ENCODE results near the gene SCAMP4. TPM values are rescaled to one million over a fixed set of nuclear protein-coding genes. Genes with fewer than 3 reads are reported as not detected.

Gene SCAMP4
- total RNA-seq, 2 experiments from 2014 or later: 27.5 to 37.9 TPM

DNA sequence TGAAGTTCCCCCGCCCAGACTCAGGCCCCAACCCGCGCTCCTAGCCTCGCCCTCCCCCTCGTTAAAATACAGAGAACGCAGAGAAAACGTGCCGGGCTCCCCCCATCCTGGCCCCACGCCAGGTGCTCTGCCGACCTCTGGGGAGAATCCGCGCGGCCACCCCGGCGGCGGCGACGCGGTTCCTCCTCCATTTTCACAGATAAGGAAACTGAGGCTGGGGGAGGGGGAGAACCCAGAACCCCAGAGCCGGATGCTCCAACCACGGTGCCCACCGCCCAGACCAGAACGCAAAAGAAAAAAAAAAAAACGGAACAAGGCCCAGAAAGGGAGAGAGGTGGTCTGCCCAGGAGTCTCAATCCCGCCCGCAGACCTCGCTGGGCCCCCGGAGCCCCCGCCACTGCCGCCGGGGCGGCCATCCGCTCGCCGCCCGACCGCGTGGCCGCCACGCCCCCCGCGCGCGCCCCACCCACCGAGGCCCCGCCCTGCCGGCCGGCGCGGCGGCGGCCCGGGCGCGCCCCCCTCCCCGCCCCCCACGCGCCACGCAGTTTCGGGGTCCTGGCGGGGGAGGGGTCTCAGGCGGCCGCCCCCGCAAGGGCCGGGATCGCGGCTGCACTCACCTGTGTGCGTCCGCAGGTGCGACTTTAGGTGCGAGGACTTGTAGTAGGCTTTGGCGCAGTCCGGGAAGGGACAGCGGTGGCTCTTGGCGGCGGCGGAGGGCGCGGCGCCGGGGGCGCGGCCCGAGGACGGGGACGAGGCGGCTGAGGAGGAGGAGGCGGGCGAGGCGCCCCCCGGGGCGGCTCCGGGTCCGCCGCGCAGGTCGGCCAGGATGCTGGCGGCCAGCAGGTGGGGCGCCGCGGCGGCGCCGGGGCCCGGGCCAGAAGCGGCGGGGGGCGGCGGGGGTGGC lies 42.5 kb upstream of the SCAMP4 start:
- Mint-ChIP-seq H3K27ac (peak overlapping the region; percentile 95), H3K4me3 (peak overlapping the region; percentile 94), H3K9me3 (no peaks in the 10 kb centered on the region), H3K4me1 (peaks cover 54% of the 10 kb centered on the region), H3K36me3 (ENCODE audit: low read depth) (no peaks in the 10 kb centered on the region), H3K27me3 (no peaks in the 10 kb centered on the region)
- POLR2A ChIA-PET: no interaction called here
- CTCF ChIA-PET: no interaction called here
- peak; percentile 46 for DNase-seq

DNA sequence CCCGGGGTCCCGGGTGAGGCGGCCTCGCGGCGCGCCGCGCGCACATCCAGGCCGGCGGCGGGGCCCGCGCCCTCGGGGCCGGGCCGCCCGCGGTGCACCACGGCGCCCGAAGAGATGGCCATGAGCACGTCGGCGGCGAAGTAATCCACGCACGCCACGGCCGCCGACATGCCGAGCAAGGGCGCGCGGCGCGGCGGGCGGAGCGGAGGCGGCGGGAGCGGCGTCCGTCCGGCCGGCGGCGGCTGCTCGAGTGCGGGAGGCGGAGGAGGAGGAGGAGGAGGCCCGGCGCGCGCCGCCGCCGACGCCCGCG lies 41.9 kb upstream of the SCAMP4 start, which contains the start of gene KLF16:
Gene KLF16, minus strand, starts transcription at position 252 of the 310 bp plus-strand sequence. Its CDS starts 82 bp downstream, at position 170.
- ChIA-PET POLR2A (no interaction called here), CTCF (no interaction called here)
- Mint-ChIP-seq H3K4me1 (peaks cover 55% of the 10 kb centered on the region), H3K36me3 (ENCODE audit: low read depth) (peaks cover 5% of the 10 kb centered on the region), H3K27ac (peak within 1 kb of the TSS; percentile 95), H3K27me3 (no peaks in the 10 kb centered on the region), H3K4me3 (peak within 1 kb of the TSS; percentile 94), H3K9me3 (no peaks in the 10 kb centered on the region)
- DNase-seq: no peak

DNA sequence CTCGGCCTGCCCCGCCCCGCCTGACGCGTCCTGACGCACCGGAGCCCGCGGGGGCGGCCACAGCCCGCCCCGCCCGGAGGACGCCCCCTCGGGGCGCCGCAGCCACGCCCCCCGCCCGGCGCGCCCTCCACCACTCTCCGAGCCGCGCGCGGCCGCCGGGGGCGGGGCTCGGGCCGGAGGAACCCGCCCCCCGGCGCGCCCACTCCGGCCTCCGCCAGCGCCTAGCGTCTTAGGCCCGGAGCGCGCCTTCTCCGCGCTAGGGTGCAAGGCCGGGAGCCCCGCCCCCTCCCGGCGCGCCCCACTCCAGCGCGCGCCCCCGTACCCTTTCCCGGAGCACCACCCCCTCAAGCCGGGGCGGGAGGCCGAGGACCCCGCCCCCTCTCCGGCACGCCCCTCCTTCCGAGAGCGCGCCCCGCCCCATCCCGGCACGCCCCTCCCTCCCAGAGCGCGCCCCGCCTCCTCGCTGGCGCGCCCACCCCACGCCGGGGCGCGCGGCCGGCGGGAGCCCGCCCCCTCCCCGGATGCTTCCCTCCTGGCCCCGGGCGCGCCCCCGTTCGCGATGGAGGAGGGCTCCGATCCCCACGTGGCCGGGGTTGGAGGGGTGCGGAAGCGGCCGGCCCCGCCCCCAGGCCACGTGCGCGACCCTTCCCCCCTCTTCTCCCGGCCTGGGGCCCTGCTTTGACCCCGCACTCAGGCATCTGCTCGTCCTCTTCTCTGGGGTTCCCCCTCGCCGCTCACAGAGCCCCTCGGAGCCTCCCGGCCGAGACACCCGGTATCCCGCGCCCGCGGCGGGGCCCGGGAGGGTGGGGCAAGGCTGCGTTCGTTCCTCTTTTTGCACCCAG lies 41.3 kb upstream of the SCAMP4 start:
- POLR2A ChIA-PET: interaction anchor here (0.5 kb wide), 1 partner anchor 657 kb away, joined by 3 read pairs; no protein-coding TSS in a partner anchor
- Mint-ChIP-seq H3K4me3 (peak overlapping the region; percentile 77), H3K27me3 (no peaks in the 10 kb centered on the region), H3K27ac (peak overlapping the region; percentile 87), H3K36me3 (ENCODE audit: low read depth) (peaks cover 7% of the 10 kb centered on the region), H3K9me3 (no peaks in the 10 kb centered on the region), H3K4me1 (peaks cover 52% of the 10 kb centered on the region)
- CTCF ChIA-PET: interaction anchor here (0.7 to 1.5 kb wide), 7 partner anchors 9 to 78 kb away, joined by 3 to 12 read pairs (median 5); no protein-coding TSS in a partner anchor
- peak; percentile 94 for DNase-seq

DNA sequence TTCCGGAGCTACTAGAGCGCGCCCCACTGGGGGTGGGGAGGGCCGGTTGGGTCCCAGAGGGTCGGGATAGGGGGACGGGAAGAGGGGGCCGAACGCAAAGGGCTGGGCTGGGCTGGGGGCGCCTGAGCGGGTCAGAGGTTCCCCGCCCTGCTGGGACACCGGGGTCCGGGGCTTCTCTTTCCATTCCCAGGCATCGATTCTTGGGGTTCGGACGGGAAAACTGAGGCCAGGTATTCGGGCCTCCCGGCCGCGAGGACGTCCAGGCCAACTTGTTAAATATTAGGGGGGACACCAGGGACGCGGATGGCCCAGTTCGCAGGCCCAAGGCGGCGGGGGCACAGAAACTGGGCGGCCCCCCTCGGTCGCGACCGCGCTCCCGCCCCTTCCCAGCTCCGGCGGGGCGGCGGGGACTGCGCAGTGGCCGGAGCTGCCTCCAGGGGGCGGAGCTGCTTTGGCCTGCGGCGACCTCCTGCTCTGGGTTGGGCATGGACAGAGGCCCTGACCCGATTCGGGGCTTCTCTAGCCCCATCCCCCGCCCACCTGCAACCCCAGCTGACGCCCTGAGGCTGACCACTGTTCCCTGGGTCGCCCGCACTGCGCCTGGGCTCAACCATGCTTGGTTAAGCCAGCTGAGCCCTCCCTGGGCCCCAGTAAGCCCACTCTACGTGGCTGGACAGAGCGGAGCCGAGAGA lies 40.6 kb upstream of the SCAMP4 start:
- peaks cover 51% of the 10 kb centered on the region for H3K4me1 Mint-ChIP-seq
- ChIA-PET POLR2A (interaction anchor here (0.5 kb wide), 1 partner anchor 658 kb away, joined by 3 read pairs; no protein-coding TSS in a partner anchor), CTCF (interaction anchor here (0.7 to 1.5 kb wide), 8 partner anchors 9 to 78 kb away, joined by 3 to 12 read pairs (median 4); no protein-coding TSS in a partner anchor)

DNA sequence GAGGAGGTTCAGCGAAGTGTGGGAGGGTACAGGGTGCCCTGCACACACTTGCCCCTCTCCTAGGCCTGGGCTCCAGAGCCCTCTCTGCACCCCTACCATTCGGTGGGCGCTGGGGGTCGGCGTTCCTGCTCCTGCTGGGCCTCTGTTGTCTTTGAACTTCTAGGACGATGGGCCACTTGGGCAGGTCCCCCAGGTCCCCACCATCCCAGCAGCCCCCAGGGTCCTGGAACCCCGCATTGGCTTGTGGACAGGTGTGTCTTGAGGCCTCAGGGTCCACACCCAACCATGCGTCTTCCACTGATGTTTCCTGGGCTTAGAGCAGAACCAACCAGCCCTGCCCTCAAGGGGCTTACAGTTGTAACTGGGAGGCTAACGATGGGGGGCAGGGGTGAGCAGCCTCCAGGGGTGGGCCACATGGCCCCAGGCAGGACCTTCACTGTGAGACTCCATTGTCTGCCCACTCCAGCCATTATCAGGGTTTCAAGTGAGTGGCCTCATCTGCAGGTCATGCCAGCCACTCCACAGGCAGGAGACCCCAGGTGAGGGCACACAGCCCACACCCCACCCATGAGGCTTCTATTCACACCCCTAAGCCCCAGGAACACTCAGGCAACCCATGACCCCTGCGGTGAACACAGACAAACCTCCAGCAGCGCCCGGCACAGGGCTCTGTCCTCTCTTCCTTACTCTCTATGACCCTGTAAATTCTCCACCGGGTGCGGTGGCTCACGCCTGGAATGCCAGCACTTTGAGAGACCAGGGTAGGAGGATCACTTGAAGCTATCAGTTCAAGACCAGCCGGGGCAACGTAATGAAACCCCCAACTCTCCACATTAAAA lies 39.8 kb upstream of the SCAMP4 start:
- CTCF ChIA-PET: interaction anchor here (0.9 to 2.4 kb wide), 10 partner anchors 8 to 77 kb away, joined by 3 to 12 read pairs (median 4); no protein-coding TSS in a partner anchor
- POLR2A ChIA-PET: no interaction called here
- peaks cover 53% of the 10 kb centered on the region for H3K4me1 Mint-ChIP-seq

More for the DNA sequence above, 40.6 kb upstream of the SCAMP4 start:
- peak; percentile 58 for DNase-seq
- peaks cover 10% of the 10 kb centered on the region for H3K36me3 Mint-ChIP-seq (ENCODE audit: low read depth)
- no peaks in the 10 kb centered on the region for H3K27me3 Mint-ChIP-seq
- no peaks in the 10 kb centered on the region for H3K9me3 Mint-ChIP-seq
- peak overlapping the region; percentile 77 for H3K4me3 Mint-ChIP-seq
- peak overlapping the region; percentile 87 for H3K27ac Mint-ChIP-seq

DNA sequence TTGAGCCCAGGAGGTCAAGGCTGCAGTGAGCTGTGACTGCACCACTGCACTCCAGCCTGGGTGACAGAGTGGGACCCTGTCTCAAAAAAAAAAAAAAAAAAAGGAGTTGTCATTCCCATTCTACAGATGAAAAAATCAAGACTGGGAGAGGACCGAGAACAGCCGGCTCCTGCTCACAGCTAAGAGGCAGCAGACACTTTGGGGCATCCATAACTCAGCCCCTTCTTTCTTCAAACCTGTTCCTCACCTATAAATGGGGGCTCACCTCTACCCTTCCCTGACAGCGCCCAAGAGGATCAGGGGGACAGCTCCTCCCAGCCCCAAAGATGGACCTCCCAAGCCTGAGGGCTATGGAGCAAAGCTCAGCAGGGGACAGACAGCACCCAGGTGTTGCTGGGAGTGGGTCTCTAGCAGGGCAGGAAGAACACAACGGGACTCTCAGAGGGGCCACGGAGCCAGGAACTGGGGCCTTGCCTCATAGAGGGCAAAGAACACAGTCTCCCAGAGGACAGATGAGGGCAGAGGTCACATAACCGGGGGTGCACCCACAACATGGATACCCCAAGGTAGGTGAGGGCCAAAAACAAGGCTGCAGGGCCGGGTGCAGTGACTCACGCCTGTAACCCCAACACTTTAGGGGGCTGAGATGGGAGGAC lies 38.4 kb upstream of the SCAMP4 start:
- H3K4me1 Mint-ChIP-seq: peaks cover 40% of the 10 kb centered on the region
- H3K27me3 Mint-ChIP-seq: no peaks in the 10 kb centered on the region
- POLR2A ChIA-PET: interaction anchor here (0.6 to 0.7 kb wide), 2 partner anchors 8 to 424 kb away, joined by 5 to 6 read pairs; no protein-coding TSS in a partner anchor
- peaks cover 16% of the 10 kb centered on the region for H3K36me3 Mint-ChIP-seq (ENCODE audit: low read depth)
- CTCF ChIA-PET: interaction anchor here (0.6 to 2.4 kb wide), 3 partner anchors 8 to 178 kb away, joined by 3 to 7 read pairs (median 3); no protein-coding TSS in a partner anchor
- no peaks in the 10 kb centered on the region for H3K9me3 Mint-ChIP-seq
- H3K27ac Mint-ChIP-seq: peak overlapping the region; percentile 19
- DNase-seq: no peak
- no peak overlapping the region for H3K4me3 Mint-ChIP-seq

More for the DNA sequence above, 39.8 kb upstream of the SCAMP4 start:
- no peak for DNase-seq
- no peaks in the 10 kb centered on the region for H3K27me3 Mint-ChIP-seq
- no peaks in the 10 kb centered on the region for H3K9me3 Mint-ChIP-seq
- H3K36me3 Mint-ChIP-seq (ENCODE audit: low read depth): peaks cover 11% of the 10 kb centered on the region
- peak overlapping the region; percentile 72 for H3K27ac Mint-ChIP-seq
- peak overlapping the region; percentile 77 for H3K4me3 Mint-ChIP-seq

DNA sequence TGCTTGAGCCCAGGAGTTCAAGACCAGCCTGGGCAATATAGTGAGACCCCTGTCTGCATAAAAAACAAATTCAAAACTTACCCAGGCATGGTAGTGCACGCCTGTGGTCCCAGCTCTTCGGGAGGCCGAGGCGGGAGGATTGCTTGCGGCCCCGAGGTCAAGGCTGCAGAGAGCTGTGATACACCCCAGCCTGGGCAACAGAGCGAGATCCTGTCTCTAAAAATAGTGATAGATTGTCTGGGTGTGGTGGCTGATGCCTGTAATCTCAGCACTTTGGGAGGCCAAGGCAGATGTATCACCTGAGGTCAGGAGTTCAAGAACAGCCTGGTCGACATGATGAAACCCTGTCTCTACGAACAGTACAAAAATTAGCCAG lies 37.9 kb upstream of the SCAMP4 start:
- H3K27ac Mint-ChIP-seq: peak overlapping the region; percentile 31
- no peaks in the 10 kb centered on the region for H3K27me3 Mint-ChIP-seq
- H3K4me3 Mint-ChIP-seq: no peak overlapping the region
- H3K36me3 Mint-ChIP-seq (ENCODE audit: low read depth): peaks cover 16% of the 10 kb centered on the region
- peaks cover 37% of the 10 kb centered on the region for H3K4me1 Mint-ChIP-seq
- no peak for DNase-seq
- ChIA-PET POLR2A (no interaction called here), CTCF (interaction anchor here (2.4 kb wide), 1 partner anchor 9 kb away, joined by 7 read pairs; no protein-coding TSS in a partner anchor)
- no peaks in the 10 kb centered on the region for H3K9me3 Mint-ChIP-seq

DNA sequence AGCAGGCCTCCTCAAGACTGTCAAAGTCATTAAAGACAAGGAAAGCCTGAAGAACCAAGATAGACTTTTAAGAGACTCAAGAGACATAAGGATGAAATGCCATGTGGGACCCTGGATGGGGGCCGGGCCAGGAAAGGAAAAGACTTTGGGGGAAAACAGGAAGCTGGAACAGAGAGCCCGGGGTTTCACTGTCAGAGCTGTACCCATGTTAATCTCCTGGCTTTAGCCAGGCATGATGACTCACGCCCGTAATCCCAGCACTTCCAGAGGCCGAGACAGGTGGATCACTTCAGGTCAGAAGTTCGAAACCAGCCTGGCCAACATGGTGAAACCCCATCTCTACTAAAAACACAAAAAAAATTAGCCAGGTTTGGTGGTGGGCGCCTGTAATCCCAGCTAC lies 36.2 kb upstream of the SCAMP4 start:
- Mint-ChIP-seq H3K27me3 (no peaks in the 10 kb centered on the region), H3K27ac (no peak overlapping the region), H3K9me3 (no peaks in the 10 kb centered on the region), H3K36me3 (ENCODE audit: low read depth) (peaks cover 18% of the 10 kb centered on the region), H3K4me3 (no peak overlapping the region), H3K4me1 (peaks cover 47% of the 10 kb centered on the region)
- CTCF ChIA-PET: interaction anchor here (0.7 to 1.2 kb wide), 2 partner anchors 20 to 26 kb away, joined by 3 read pairs; no protein-coding TSS in a partner anchor
- POLR2A ChIA-PET: no interaction called here
- DNase-seq: no peak

DNA sequence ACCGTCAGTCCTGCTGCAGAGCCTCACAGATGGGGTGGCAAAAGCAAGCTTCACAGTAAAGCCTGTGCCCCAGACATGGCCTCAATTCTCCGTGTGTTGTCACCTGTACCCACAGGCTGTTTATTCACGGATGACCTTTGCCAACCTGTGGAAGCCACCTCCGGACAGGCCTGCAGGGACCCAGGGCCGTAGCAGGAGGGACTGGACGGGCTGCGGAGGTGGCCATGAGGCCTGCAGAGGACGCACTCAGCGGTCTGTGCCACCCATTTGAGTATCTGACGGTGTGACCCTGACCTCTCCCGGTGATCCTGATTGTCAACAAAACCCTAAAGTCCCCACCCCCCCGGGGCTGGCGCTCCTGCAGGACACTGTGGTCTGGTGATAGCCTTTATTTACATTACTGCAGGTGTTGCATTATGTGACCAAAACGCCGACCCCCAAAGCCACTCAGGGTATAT lies 34.0 kb upstream of the SCAMP4 start:
- no peak overlapping the region for H3K4me3 Mint-ChIP-seq
- POLR2A ChIA-PET: no interaction called here
- DNase-seq: no peak

DNA sequence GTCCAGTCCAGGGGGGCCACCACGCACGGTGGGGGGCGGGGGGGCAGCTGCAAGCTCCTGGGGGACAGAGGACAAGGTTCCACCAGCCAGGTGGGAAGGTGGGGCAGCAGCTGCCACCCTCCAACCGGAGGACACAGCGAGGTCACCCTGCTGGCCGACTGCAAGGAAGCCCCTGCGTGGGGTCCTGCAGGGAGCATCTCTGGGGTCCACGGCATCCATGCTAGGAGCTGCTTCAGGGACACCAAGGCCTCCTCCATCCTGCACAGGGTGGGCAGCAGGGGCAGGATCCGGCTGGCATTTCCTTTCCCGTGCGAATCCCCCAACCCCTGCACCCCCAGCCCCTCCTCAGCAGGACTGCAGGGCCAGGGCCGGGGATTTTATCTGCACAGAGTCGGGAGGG lies 33.6 kb upstream of the SCAMP4 start:
- Mint-ChIP-seq H3K4me3 (no peak overlapping the region), H3K27me3 (no peaks in the 10 kb centered on the region), H3K4me1 (peaks cover 56% of the 10 kb centered on the region), H3K27ac (no peak overlapping the region), H3K9me3 (no peaks in the 10 kb centered on the region), H3K36me3 (ENCODE audit: low read depth) (peaks cover 29% of the 10 kb centered on the region)
- no peak for DNase-seq
- POLR2A ChIA-PET: no interaction called here
- CTCF ChIA-PET: no interaction called here

More for the DNA sequence above, 34.0 kb upstream of the SCAMP4 start:
- CTCF ChIA-PET: no interaction called here
- Mint-ChIP-seq H3K4me1 (peaks cover 51% of the 10 kb centered on the region), H3K27me3 (no peaks in the 10 kb centered on the region), H3K36me3 (ENCODE audit: low read depth) (peaks cover 28% of the 10 kb centered on the region), H3K9me3 (no peaks in the 10 kb centered on the region), H3K27ac (no peak overlapping the region)

DNA sequence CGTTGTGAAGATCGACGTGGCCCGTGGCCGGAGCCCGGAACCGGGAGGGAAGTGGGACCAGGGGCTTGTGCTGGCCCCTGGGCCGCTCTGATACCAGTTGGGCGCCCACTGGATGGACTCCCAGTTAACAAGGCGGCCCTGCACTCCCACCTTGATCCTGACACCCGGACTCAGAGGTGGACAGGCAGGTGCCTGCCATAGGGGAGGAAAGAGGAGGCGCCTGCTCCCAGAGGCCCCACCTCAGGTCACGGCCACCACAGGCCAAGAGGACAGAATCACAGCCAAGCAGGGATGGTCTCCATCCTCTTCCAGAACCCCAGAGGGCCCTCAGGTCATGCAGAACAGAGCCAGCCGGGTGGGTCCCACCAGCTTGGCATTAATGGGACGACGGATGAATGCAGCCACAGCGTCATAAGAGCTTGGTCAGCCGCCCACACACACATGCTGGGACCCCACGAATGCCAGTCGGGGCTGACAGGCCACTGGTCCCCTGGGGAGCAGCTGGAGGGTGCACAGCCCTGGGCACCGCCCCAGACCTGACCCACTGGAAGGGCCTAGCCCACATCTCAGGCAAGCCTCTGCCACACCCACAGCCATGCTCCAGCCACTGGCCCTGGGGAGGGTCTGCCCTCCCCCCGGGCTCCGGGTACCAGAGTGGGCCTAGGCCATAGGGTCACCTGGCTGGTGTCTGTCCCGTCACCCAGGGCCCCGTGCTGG lies 32.2 kb upstream of the SCAMP4 start:
- no peaks in the 10 kb centered on the region for H3K9me3 Mint-ChIP-seq
- DNase-seq: no peak
- CTCF ChIA-PET: interaction anchor here (1.3 kb wide), 1 partner anchor 8 kb away, joined by 4 read pairs; no protein-coding TSS in a partner anchor
- H3K4me3 Mint-ChIP-seq: peak overlapping the region; percentile 25
- no peak overlapping the region for H3K27ac Mint-ChIP-seq
- peaks cover 27% of the 10 kb centered on the region for H3K36me3 Mint-ChIP-seq (ENCODE audit: low read depth)
- POLR2A ChIA-PET: no interaction called here
- H3K4me1 Mint-ChIP-seq: peaks cover 45% of the 10 kb centered on the region
- no peaks in the 10 kb centered on the region for H3K27me3 Mint-ChIP-seq

All from activated CD4-positive, alpha-beta T cell treated with anti-CD3 and anti-CD28 coated beads, Interleukin-2, amount 10 ng/mL, durations not matched to agents 7 days and 5 days (primary cell).